Measurements from ENCODE around the gene CTBS. TPM values are rescaled to one million over a fixed set of nuclear protein-coding genes. Genes with fewer than 3 reads are reported as not detected.
A peak's percentile ranks its signal among the peaks of the same experiment; 100 is the strongest.

The CTBS gene, protein sequence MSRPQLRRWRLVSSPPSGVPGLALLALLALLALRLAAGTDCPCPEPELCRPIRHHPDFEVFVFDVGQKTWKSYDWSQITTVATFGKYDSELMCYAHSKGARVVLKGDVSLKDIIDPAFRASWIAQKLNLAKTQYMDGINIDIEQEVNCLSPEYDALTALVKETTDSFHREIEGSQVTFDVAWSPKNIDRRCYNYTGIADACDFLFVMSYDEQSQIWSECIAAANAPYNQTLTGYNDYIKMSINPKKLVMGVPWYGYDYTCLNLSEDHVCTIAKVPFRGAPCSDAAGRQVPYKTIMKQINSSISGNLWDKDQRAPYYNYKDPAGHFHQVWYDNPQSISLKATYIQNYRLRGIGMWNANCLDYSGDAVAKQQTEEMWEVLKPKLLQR
- polyA plus RNA-seq (0.95 and 1.5 TPM in 2 replicates), polyA minus RNA-seq (0.69 and 0.73 TPM in 2 replicates)

DNA sequence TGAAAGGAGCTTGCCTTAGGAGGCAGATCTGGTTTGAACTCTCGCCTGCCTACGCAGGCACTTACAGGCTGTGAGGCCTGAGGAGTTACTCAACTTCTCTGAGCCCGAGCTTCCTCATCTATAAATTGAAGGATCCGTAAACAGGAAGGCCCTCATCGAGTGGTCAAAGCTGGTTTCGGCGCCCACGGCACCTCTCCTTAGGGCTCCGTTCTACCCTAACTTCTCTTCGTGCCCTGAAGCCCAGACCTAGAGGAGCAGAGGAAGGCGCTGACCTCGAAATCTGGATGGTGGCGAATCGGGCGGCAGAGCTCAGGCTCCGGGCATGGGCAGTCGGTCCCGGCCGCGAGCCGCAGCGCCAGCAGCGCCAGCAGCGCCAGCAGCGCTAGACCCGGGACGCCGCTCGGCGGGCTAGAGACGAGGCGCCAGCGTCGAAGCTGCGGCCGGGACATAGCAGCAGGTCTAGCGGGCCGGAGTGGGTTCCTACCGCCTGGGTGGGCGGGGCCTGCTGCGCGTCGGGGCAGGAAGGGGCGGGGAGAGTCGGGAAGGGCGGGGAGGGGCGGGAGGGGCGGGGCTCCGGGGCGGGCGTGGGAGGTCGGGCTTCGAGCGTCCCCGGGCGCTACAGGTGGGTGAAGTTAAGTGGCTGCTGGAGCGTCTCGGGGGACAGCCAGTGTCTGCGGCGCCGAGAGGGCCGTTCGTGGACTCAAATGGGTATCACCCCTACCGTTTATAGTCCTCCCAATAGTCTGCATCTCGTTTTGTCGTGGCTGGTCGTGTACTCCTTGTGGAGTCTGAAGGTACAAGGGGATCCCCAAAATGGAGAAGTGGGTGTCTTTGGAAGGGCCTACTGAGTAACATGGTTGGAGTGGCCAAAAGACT lies at the start of gene CTBS:
CTBS (minus strand) TSS at position 474 of the 876 bp plus-strand sequence; CDS start at position 449, 25 bp downstream.
- TF ChIP-seq TAF1 (IDR thresholded peaks at IDR 0.05; ENCODE audit: low read depth) (no peak), SMC3 (conservative IDR thresholded peaks at IDR 0.05; ENCODE audit: poor library complexity) (peak; percentile 27), EZH2 (IDR thresholded peaks at IDR 0.05; ENCODE audit: borderline replicate concordance, insufficient read depth, low read length, poor library complexity, severe bottlenecking) (no peak), CTCF (IDR thresholded peaks at IDR 0.05; ENCODE audit: poor library complexity, severe bottlenecking) (no peak), EP300 (conservative IDR thresholded peaks at IDR 0.05; ENCODE audit: poor library complexity, severe bottlenecking) (no peak), REST (IDR thresholded peaks at IDR 0.05; ENCODE audit: borderline replicate concordance) (no peak), POLR2AphosphoS5 (IDR thresholded peaks at IDR 0.05) (peak; percentile 29), RAD21 (conservative IDR thresholded peaks at IDR 0.05) (peak; percentile 19), MXI1 (conservative IDR thresholded peaks at IDR 0.05; ENCODE audit: poor library complexity, severe bottlenecking) (no peak)
- Histone ChIP-seq H3K27ac (ENCODE audit: low read length) (no peak within 1 kb of the TSS), H3K4me3 (ENCODE audit: low read length) (peak within 1 kb of the TSS; percentile 81), H4K20me1 (ENCODE audit: insufficient read depth) (no peaks in the 10 kb centered on the region), H3K9ac (ENCODE audit: low read length) (peak within 1 kb of the TSS; percentile 59), H3K9me3 (ENCODE audit: low read length) (no peaks in the 10 kb centered on the region), H2AFZ (ENCODE audit: low read depth, low read length) (peak within 1 kb of the TSS; percentile 62), H3K9me2 (ENCODE audit: insufficient read depth, low read length) (no peaks in the 10 kb centered on the region), H3K27me3 (ENCODE audit: insufficient read depth, low read depth, low read length) (no peaks in the 10 kb centered on the region), H3F3A (ENCODE audit: insufficient read depth, low read length, poor library complexity, severe bottlenecking) (no peaks in the 10 kb centered on the region), H3K79me2 (replicated peaks; ENCODE audit: insufficient read depth, low read length) (no peaks in the 10 kb centered on the region), H3K4me2 (ENCODE audit: low read length) (peak within 1 kb of the TSS; percentile 57), H3K36me3 (ENCODE audit: insufficient read depth, low read length) (no peaks in the 10 kb centered on the region)

- Histone ChIP-seq H3K36me3 (ENCODE audit: insufficient read depth, low read length) (no peaks in the 10 kb centered on the region), H2AFZ (ENCODE audit: low read depth, low read length) (no peak overlapping the region), H3F3A (ENCODE audit: insufficient read depth, low read length, poor library complexity, severe bottlenecking) (no peaks in the 10 kb centered on the region), H4K20me1 (ENCODE audit: insufficient read depth) (no peaks in the 10 kb centered on the region), H3K27me3 (ENCODE audit: insufficient read depth, low read depth, low read length) (no peaks in the 10 kb centered on the region), H3K4me2 (ENCODE audit: low read length) (no peak overlapping the region), H3K9me2 (ENCODE audit: insufficient read depth, low read length) (no peaks in the 10 kb centered on the region), H3K79me2 (replicated peaks; ENCODE audit: insufficient read depth, low read length) (no peaks in the 10 kb centered on the region), H3K4me3 (ENCODE audit: low read length) (no peak overlapping the region), H3K9me3 (ENCODE audit: low read length) (no peaks in the 10 kb centered on the region), H3K27ac (ENCODE audit: low read length) (no peak overlapping the region), H3K9ac (ENCODE audit: low read length) (no peak overlapping the region)
- TF ChIP-seq EZH2 (IDR thresholded peaks at IDR 0.05; ENCODE audit: borderline replicate concordance, insufficient read depth, low read length, poor library complexity, severe bottlenecking) (no peak), POLR2AphosphoS5 (IDR thresholded peaks at IDR 0.05) (no peak), EP300 (conservative IDR thresholded peaks at IDR 0.05; ENCODE audit: poor library complexity, severe bottlenecking) (no peak), SMC3 (conservative IDR thresholded peaks at IDR 0.05; ENCODE audit: poor library complexity) (no peak), TAF1 (IDR thresholded peaks at IDR 0.05; ENCODE audit: low read depth) (no peak), REST (IDR thresholded peaks at IDR 0.05; ENCODE audit: borderline replicate concordance) (no peak), MXI1 (conservative IDR thresholded peaks at IDR 0.05; ENCODE audit: poor library complexity, severe bottlenecking) (no peak), CTCF (IDR thresholded peaks at IDR 0.05; ENCODE audit: poor library complexity, severe bottlenecking) (no peak), RAD21 (conservative IDR thresholded peaks at IDR 0.05) (no peak)
Observed at GRCh38 chr1:84621553-84621952, 47.3 kb upstream of the CTBS start.
